ENCODE measurements around the gene TMEM245.

DNA sequence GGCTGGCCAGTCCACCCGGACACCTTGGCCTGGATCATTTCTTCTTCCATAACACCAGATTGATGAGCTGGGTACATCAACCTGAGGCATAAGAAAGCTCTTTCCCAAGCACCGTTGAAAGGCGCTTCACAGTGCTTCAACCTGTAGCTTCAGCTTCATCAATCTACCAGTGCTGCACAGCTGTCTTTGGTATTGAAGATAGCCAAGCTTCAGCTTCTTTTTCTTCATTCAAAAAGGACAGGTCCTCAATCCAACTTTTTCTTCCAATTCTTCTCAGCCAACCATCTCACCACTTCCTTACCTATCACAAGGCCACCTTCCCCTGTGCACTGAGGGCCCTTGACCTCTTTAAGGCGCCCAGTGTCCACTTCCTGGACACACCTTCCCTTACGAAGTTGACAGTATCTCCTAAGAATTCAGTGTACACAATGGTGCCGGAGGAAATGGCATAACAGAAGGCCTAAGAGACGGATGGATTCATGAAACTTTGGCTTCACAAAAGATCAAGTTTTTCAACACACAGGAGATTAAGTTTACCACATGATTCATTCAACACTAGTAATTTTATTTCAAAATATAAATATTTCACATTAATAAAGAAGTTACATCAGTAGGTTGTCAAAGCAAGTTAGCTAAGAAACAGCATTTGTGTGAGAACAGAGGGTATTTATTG lies 105.0 kb downstream of the TMEM245 start:
- TF ChIP-seq, protein P1, sequence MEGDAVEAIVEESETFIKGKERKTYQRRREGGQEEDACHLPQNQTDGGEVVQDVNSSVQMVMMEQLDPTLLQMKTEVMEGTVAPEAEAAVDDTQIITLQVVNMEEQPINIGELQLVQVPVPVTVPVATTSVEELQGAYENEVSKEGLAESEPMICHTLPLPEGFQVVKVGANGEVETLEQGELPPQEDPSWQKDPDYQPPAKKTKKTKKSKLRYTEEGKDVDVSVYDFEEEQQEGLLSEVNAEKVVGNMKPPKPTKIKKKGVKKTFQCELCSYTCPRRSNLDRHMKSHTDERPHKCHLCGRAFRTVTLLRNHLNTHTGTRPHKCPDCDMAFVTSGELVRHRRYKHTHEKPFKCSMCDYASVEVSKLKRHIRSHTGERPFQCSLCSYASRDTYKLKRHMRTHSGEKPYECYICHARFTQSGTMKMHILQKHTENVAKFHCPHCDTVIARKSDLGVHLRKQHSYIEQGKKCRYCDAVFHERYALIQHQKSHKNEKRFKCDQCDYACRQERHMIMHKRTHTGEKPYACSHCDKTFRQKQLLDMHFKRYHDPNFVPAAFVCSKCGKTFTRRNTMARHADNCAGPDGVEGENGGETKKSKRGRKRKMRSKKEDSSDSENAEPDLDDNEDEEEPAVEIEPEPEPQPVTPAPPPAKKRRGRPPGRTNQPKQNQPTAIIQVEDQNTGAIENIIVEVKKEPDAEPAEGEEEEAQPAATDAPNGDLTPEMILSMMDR (IDR thresholded peaks at IDR 0.05), result no peak
- TF ChIP-seq EZH2 (IDR thresholded peaks at IDR 0.05; ENCODE audit: borderline replicate concordance, insufficient read depth, low read depth, low read length, poor library complexity, severe bottlenecking), result no peak
